GM12878 (cell line): ENCODE data around the gene NTPCR.
"Not testable (repeated sequence)": the region's sequence is repeated elsewhere in the genome, so short reads cannot be mapped to it uniquely, and the experiment has no call there.

Source experiments
- BHLHE40 ChIP-seq, 2 experiments: fragments of 450-650 bp in 1 of 2; IDR thresholded peaks; 2 replicates each; pipeline ENCODE4 v1.6.1; 2011 to 2017; ENCODE audit warnings: low read depth in 2 of 2, borderline replicate concordance in 1 of 2, improper control_type of control experiment in 1 of 2, low read length in 1 of 2, mild to moderate bottlenecking in 1 of 2
- DPF2 ChIP-seq: fragments of 450-650 bp; IDR thresholded peaks from 2 replicates; pipeline ENCODE4 v1.6.1; 2017; ENCODE audit warnings: mild to moderate bottlenecking
- LARP7 ChIP-seq: fragments of 450-650 bp; IDR thresholded peaks from 2 replicates; pipeline ENCODE4 v1.6.1; 2017; ENCODE audit warnings: mild to moderate bottlenecking
- NRF1 ChIP-seq: conservative IDR thresholded peaks from 2 replicates; pipeline ENCODE4 v1.6.1; 2011; ENCODE audit warnings: mild to moderate bottlenecking, low read depth, low read length, improper control_type of control experiment
- RB1 ChIP-seq: fragments of 450-650 bp; formaldehyde crosslinking; IDR thresholded peaks from 2 replicates; pipeline ENCODE4 v1.6.1; 2017; ENCODE audit warnings: mild to moderate bottlenecking, borderline replicate concordance
- SMC3 ChIP-seq: IDR thresholded peaks from 2 replicates; pipeline ENCODE4 v1.6.1; 2011; ENCODE audit warnings: low read length, improper control_type of control experiment, borderline replicate concordance
- TF ChIP-seq, protein P1 (sequence below), 3 experiments: IDR thresholded peaks in 2 of 3; conservative IDR thresholded peaks in 1 of 3; 2 replicates each; pipeline ENCODE4 v1.5.1; 2011; ENCODE audit warnings: low read depth in 3 of 3, low read length in 3 of 3, mild to moderate bottlenecking in 3 of 3, control low read depth in 2 of 3, moderate library complexity in 2 of 3, inconsistent platforms in 1 of 3, mixed read lengths in 1 of 3; ENCODE audit not compliant: control insufficient read depth in 2 of 3, insufficient read depth in 1 of 3; ENCODE audit errors: extremely low read depth in 1 of 3

GRCh38 chr1:232927166-232927565 lies 23.2 kb upstream of the NTPCR start:
- TF ChIP-seq SMC3; DPF2; BHLHE40 (IDR thresholded peaks at IDR 0.05; ENCODE audit: borderline replicate concordance in 1 of 2, low read depth in 2 of 2, low read length in 1 of 2); NRF1; LARP7; RB1: not testable (repeated sequence)
- TF ChIP-seq, protein P1, sequence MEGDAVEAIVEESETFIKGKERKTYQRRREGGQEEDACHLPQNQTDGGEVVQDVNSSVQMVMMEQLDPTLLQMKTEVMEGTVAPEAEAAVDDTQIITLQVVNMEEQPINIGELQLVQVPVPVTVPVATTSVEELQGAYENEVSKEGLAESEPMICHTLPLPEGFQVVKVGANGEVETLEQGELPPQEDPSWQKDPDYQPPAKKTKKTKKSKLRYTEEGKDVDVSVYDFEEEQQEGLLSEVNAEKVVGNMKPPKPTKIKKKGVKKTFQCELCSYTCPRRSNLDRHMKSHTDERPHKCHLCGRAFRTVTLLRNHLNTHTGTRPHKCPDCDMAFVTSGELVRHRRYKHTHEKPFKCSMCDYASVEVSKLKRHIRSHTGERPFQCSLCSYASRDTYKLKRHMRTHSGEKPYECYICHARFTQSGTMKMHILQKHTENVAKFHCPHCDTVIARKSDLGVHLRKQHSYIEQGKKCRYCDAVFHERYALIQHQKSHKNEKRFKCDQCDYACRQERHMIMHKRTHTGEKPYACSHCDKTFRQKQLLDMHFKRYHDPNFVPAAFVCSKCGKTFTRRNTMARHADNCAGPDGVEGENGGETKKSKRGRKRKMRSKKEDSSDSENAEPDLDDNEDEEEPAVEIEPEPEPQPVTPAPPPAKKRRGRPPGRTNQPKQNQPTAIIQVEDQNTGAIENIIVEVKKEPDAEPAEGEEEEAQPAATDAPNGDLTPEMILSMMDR (IDR thresholded peaks at IDR 0.05 in 2 of 3, conservative IDR thresholded peaks at IDR 0.05 in 1 of 3; ENCODE audit: control insufficient read depth in 2 of 3, extremely low read depth in 1 of 3, insufficient read depth in 1 of 3, low read depth in 3 of 3, low read length in 3 of 3) = not testable (repeated sequence)
